ENCODE data around the gene GPR146.
A peak's percentile ranks its signal among the peaks of the same experiment; 100 is the strongest.
"Not testable (repeated sequence)": the region's sequence is repeated elsewhere in the genome, so short reads cannot be mapped to it uniquely, and the experiment has no call there.

The GPR146 gene

DNA sequence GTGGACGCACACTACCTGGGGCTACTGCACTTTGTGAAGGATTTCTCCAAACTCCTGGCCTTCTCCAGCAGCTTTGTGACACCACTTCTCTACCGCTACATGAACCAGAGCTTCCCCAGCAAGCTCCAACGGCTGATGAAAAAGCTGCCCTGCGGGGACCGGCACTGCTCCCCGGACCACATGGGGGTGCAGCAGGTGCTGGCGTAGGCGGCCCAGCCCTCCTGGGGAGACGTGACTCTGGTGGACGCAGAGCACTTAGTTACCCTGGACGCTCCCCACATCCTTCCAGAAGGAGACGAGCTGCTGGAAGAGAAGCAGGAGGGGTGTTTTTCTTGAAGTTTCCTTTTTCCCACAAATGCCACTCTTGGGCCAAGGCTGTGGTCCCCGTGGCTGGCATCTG lies 14.0 kb downstream of the GPR146 start:
- DNase-seq (ENCODE audit: low spot score) = no peak

DNA sequence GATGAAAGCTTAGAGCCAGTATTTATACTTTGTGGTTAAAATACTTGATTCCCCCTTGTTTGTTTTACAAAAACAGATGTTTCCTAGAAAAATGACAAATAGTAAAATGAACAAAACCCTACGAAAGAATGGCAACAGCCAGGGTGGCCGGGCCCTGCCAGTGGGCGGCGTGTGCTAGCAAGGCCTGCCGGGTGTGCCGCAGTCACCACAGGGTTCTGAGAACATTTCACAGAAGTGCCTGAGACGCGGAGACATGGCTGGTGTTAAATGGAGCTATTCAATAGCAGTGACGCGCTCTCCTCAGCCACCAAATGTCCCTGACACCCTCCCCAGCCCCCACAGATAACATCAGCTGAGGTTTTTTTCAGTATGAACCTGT lies 14.5 kb downstream of the GPR146 start:
- DNase-seq (ENCODE audit: low spot score) = no peak

DNA sequence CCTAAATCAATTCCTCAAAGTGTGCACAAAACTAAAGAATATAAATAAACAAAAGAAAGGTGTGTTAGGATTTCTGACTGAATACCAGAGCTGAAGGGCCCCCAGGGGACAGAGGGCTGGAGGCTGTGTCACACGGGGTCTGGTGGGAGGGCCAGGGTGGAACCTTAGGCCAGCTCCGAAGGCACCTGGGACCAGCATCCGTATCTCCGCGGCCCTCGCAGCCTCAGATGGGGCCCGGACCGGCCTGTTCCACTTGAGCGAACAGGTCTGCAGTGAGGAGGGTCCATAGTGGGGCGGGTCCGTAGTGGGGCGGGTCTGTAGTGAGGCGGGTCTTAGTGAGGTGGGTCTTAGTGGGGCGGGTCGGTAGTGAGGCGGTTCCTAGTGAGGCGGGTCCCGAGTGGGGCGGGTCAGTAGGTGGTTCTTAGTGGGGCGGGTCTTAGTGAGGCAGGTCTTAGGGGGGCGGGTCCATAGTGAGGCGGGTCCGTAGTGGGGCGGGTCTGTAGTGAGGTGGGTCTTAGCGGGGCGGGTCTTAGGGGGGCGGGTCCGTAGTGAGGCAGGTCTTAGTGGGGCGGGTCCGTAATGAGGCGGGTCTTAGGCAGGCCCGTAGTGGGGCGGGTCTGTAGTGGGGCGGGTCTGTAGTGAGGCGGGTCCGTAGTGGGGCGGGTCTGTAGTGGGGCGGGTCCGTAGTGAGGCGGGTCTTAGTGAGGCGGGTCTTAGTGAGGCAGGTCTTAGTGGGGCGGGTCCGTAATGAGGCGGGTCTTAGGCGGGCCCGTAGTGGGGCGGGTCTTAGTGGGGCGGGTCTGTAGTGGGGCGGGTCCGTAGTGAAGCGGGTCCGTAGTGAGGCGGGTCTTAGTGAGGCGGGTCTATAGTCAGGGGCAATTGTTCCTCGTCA lies 15.1 kb downstream of the GPR146 start:
- no peak for DNase-seq (ENCODE audit: low spot score)

DNA sequence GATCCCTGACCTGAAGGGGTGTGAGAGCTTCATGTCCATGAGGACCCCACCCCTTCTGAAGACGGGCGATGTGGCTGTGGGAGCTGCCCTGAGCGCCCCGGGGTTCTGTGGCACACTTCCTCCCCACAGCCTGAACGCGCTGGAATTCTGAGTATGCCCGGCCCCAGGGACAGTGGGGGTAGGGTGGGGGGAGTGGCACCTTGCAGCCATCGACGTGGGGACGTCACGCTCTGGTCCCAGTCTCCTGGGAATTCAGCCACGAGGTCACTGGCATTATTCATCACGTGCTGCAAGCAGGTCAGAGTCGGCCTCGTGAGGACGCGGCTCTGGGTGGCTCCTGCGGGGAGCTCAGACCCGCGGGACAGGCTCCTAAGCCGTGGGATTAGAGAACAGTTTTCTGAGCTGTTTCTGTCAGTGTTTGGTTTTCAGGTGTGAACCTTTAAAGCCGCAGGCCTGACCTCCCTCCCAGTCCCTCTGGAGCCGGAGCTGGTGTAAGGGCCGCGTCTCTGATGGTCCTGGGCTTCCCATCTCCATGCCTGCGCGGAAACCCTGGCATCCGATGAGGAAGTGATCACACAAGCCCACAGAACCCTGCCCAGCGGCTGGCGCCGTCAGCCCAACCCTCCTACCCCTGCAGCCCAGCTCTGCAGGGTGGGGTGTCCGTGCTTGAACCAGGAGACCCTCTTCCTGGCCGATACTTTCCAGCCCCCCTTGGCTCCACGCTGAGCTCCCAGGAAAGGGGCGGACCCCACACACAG lies 16.1 kb downstream of the GPR146 start:
- no peak for DNase-seq (ENCODE audit: low spot score)

DNA sequence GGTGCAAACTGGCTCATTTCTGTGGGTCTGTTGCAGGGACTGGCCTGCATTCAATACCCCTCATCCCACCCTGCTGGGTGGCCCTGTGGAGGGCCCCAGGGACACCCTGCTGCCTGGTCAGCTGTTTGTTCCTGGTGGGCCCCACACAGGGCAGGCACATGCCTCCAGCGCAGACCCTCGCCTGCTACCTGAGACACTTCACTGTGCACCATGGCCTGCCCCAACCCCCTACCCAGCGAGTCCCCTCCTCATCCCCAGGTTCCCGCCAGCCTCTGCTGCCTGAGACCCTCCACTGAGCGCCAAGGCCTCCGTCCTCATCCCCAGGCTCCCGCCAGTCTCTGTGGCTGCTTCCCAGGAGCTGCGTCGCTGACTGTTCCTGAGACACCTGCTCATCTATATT lies 16.8 kb downstream of the GPR146 start:
- DNase-seq (ENCODE audit: low spot score) = no peak

DNA sequence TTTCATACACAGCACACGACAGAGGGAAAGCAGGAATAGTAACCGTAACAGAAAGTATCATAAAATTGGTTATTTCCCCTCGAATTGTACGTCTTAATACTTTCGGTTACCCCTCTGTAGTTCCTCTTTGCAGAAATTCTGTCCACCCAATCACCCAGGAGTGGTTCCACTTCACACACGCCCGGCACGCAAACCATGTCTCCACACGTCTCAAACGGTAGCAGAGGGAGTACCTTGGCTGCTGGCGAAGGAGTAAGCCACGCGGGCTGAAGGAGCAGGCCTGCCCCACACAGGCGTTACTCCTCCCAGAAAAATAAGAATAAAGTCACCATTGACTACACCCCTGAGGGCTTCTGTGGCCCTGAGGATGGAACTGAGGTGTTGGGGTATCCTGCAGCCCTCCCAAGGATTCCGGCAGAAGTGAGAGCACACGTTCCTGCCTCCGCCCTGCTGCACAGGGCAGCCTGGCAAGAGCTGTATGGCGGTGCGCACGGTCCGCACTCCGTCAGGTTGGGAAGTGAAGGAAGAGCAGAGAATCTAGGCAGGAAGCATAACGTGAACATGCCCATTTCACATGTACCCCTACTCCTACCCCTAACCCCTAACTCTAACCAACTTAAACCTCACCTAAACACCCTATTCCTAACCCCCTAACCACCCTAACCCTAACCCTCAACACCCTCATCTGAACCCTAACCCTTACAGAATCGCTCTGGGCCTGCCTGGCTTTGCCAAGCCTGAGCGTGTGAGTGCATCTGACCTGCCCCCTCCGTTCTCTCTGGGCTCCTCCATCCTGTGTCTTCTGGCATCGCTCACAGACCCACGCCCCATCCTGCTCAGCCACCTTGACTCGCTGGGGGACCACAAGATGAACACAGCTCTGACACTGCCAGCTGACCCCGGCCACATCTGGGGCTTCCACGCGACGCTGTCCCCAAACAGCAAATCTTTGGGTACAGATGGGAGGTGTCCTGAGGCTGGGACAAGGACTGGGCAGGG lies 18.2 kb downstream of the GPR146 start:
- no peak for DNase-seq (ENCODE audit: low spot score)

DNA sequence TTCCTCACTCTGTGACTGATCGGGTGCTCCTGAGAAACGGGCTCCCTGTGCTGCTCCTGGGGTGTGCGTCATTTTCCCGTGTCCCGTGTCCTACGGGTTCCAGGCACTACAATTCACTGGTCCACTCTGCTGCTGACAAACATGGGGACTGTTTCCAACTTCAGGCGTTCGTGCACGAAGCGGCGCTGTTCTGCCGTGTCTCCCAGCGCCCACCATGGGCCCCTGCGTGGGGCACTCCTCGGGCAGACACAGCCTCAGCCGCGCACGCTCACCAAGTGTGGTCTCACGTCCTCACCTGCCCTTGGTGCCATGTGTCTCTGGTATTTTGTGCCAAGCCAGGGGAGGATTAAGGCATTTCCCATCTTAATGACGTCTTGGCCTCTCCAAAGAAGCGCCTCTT lies 19.0 kb downstream of the GPR146 start:
- DNase-seq (ENCODE audit: low spot score) = no peak

DNA sequence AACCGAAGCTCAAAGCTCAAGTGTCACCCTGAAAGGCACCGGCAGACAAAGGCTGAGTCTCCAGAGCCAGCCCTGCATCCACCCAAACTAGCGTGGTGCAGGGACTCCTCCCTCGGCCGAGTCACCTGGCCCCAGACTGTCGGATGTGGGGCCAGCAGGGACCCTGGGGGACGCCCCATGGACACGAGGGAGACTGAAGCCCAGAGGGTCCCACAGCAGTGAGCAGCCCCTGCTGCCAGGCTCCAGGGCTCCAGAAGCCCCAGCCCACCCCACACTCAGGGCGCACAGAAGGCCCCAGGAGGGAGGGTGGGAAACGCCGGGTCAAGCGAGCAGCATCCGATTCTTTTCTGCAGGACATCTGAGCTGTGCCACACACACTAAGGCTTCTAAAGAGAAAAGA lies 20.2 kb downstream of the GPR146 start:
- no peak for DNase-seq (ENCODE audit: low spot score)

DNA sequence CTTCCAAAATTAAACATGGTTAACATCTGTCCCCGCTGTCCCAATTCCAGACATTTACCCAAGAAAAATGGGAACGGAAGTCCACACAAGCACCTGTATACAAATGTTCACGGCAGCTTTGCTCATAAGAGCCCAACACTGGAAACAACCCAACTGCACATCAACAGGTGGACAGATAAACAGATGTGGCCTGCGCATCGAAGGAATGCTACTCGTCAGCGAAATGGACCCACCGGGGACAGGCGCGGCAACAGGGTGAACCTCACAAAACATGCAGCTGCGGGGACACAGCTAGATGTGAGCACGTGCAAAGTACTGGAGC lies 20.9 kb downstream of the GPR146 start:
- DNase-seq (ENCODE audit: low spot score) = no peak

DNA sequence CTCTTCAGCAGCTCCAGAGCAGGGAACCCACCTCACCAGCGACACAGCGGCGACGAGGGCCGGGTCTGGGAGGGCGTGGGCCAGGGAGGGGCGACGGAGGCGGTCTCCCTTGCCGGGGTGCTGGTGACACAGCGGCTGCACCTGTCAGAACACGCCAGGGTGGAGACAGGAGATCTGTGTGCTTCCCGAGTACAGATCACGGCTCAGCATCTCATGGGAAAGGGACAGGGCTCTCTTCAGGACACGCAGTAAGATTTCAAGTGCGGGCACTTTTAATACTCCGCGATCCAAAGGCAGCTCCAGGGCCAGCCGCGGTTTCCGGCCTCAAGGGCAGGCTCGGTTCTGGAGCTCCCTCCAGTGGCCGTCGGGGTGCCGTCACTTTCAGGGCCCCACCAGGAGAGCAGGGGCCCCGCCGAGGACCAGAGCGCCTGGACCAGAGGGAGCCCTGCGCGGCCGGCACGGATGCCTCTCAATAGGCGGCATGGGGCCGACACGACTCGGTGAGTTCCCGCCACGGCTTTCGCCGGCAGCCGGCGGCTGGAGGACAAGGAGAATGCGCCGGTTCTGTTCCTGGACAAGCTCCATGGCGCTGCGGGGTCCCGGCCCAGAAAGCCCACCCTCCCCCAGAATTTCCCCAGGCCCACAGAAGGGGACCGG lies 21.4 kb downstream of the GPR146 start:
- DNase-seq (ENCODE audit: low spot score) = peak; percentile 99

DNA sequence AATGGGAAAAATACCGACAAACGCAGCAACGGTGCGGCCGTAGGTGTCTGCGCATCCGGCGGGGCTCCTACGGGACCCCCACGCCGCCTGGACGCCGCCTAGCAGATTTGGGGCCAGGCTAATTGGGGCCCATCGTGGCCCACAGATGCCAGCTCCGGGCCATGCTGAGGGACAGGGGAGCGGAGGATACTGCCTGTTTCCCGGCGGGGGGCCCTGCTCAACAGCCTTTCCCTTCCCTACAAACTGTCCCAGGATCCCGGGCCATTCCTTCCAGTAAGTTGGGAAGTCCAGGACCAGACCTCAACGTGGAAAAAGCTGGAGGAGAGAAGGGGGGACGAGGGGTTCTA lies 21.9 kb downstream of the GPR146 start:
- DNase-seq (ENCODE audit: low spot score) = no peak

DNA sequence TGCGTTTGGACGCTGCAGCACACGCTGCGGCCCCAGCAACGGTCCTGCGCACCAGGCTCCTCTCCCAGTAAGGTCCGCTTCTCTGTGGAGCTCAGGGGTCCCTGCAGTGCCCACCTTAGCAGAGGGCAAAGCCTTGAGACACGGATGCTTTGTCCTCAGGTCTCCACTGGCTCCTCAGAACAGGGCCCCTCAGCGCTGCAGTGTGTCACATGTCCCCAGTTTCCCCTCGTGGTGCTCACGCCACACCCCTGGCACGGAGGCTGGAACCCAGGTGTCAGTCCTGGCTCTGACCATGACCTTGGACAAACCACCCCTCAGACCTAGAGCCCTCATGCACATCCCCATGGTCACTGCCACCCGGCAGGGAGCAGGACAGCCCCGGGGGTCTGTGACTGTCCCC lies 23.7 kb downstream of the GPR146 start:
- DNase-seq (ENCODE audit: low spot score) = no peak

DNA sequence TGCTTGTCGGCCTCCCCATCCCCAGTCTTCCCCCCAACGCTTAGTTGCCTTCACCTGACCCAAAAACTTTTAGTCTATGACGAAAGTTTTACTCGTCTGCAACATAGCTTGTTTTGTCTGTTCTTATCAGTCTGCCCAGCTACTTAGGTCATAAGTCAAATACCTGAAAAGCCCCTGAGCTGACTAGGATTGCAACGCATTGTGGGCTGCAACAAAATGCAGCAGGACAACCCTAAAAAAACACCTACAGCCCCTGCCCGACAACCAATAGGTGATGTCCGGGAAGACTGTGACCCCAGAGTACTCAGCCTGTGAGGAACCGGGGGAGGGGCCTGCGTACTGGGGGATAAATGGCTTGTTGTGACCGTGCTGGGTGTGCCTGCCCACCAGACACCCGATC lies 24.3 kb downstream of the GPR146 start:
- DNase-seq (ENCODE audit: low spot score) = no peak

DNA sequence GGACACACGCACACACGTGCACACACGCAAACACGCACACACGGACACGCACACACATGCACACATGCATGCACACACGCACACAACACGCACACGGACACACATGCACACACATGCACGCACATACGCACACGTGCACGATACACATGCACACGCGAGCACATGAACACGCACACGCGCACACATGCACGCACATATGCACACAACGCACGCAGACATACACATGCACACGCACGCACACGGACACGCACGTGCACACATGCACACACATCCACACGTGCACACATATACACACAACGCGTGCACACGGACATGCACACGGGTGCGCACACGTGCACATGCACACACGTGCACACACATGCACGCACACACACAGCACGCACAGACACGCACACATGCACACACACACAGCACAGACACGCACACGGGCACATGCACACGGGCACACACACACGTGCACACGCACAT lies 26.2 kb downstream of the GPR146 start:
- DNase-seq (ENCODE audit: low spot score) = no peak

DNA sequence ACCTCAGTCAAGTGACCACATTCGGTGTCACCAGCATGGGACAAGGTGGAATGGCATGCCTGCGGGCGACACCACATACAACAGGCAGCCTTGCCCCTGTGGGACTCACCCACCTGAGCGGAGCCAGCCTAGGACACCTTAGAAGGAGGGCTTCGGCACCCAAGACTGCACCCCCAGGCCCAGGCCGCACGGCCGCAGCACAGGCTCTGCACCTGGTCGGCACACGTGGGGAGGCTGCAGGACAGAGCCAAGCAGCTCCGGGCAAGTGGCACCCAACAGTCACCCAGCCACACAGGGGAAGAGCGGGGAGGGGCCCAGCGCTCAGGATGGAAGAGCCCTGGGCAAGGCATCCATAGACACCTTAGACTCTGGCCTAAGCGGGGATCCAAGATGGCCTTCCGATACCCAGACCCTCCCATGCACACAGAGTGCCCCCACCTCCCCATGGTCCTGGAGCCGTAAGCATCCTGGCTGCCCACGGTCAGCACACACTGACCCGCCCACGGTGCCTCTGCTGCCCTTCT lies 27.4 kb downstream of the GPR146 start:
- DNase-seq (ENCODE audit: low spot score) = no peak

DNA sequence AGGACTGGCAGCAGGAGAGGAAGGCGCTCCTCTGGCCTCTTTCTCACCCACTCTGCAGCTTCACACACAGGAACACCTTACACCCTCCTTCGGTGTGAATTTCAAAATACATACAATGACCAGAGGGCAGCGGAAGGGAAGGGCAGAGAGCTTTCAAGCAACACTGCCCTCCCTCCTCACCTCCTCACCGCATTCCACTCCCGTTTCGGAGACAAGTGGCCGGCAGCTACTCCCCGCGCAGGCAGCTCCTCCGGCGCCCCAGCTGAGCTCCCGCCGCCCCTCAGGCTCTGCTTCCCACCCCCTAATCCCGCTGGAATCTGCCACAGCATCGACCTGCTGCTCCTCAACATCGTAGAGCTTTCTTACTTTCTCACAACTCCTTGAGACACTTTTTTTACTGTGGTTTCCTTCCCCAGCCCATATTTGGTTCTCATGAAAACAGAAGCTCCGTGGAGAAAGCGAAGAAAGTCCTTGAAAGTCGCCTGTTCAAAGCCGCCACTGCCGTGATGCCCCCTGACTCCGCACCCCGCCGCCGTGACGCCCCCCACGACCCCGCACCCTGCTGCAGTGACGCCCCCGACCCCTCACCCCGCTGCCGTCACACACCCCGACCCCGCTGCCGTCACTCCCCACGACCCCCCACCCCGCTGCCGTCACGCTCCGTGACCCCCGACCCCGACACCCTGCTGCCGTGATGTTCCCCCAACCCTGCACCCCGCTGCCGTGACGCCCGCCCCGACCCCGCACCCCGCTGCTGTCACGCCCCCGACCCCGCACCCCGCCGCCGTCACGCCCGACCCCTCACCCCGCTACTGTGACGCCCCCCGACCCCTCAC lies 29.0 kb downstream of the GPR146 start:
- DNase-seq (ENCODE audit: low spot score) = no peak

DNA sequence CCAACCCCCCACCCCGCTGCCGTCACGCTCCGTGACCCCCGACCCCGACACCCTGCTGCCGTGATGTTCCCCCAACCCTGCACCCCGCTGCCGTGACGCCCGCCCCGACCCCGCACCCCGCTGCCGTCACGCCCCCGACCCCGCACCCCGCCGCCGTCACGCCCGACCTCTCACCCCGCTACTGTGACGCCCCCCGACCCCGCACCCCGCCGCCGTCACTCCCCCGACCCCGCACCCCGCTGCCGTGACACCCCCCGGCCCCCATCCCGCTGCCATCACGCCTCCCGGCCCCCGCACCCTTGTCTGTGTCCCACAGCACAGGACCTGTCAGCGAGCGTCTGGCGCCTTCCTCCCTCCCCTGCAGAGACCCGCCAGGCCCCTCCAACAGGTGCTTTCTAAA lies 29.7 kb downstream of the GPR146 start:
- DNase-seq (ENCODE audit: low spot score) = not testable (repeated sequence)

DNA sequence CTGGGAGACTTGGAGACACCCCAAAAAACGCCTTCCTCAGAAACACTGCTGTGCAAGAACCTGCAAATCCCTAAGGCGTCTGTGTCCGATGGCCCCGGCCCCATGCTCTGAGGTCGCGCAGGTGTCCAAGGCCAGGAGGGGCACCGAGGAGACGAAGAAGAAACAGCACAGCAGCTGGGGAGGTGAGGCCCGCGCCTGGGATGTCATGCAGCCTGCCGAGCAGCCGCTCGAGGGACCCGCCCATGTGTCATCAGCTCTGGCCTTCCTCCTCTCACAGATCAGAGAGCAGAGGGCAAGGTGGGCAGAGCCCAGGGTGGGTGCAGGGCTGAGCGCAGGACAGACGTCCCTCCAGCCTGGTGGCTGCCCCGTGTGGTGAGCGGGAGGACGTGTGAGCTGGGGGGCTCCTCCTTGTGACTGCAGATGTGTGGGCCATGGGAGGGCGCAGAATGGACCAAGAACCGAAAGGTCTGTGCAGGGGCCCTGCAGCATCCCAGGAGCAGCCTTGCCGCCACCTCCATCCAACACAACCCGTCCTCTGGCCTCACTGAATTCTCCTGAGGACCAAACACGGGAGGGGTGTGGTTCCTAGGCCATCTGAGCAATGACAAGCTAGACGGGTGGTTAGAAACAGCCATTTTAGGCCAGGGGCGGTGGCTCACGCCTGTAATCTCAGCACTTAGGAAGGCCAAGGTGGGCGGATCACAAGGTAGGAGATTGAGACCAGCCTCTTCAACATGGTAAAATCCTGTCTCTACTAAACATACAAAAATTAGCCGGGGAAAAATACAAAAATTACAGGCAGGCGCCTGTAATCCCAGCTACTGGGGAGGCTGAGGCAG lies 30.5 kb downstream of the GPR146 start:
- no peak for DNase-seq (ENCODE audit: low spot score)

DNA sequence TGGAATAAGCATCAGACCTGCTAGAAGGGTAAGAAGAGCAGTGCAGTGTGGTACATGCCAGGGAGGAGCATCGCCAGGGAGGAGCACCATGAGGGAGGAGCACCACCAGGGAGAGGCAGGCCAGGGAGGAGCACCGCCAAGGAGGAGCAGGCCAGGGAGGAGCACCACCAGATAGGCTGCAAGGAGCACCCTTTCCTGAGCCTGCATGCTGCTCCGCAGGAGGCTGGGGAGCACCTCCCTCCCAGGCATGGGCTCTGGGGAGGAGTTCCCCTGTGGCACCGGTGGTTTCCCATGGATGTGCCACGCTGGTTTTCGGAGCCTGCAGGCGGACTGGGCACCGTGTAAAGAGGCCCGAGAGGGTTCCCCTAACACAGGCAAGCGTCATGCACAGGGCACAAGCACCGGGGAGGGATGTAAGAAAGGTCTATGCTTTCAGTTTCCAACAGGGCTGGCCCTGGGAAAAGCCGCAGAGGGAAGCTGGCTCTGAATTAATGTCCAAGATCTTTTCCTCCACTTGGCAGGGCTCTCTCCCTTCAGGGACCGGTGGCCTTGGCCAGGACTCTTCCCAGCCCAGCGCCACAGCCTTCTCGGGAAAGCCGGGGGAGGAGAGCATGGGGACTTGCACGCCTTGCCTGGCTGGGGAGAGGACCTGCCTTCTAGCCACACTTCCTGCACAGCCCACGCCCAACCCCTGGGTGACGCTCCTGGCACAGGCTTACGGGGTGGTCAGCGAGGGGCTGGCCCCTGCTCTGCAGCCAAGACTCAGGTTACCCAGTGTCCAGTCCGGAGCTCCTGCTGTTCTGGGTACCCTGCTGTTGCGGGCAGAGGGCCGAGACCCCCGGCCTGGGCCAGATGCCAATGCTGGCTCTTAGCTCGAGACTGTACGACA lies 32.1 kb downstream of the GPR146 start:
- DNase-seq (ENCODE audit: low spot score) = no peak
